Neural progenitor cell (in vitro differentiated cells): ENCODE results near the gene HHLA2.

Source experiments
- EZH2 ChIP-seq: fragments of 200-600 bp; sonication (generic); IDR thresholded peaks from 2 replicates; pipeline ENCODE4 v1.6.1; 2017; ENCODE audit warnings: antibody characterized with exemption, mild to moderate bottlenecking, moderate library complexity
- EZH2phosphoT487 ChIP-seq: fragments of 200-600 bp; sonication (generic); IDR thresholded peaks from 2 replicates; pipeline ENCODE4 v1.6.1; 2017; ENCODE audit warnings: antibody characterized with exemption
- TF ChIP-seq, protein P1 (sequence below): fragments of 200-600 bp; sonication (generic); IDR thresholded peaks from 2 replicates; pipeline ENCODE4 v1.5.1; 2017; ENCODE audit warnings: antibody characterized with exemption, mild to moderate bottlenecking

DNA sequence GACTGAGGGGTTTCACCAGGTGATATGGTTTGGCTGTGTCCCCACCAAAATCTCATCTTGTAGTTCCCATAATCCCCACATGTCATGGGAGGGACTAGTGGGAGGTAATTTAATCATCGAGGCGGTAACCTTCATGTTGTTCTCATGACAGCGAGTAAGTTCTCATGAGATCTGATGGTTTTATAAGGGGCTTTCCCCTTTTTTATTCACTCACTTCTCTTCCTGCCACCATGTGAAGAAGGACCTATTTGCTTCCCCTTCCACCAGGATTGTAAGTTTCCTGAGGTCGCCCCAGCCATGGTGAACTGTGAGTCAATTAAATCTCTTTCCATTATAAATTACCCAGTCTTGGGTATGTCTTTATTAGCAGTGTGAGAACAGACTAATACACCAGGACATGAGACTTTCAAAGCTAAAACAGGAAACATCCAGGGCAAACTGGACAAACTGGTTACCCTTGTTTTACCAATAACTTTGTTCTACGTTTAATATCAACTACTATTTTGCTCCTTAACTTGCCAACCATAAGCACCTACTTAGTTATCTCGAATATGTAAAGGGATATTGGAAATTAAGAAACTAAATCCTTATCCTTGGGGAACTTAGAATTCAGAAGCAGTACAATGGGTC, 115.9 kb downstream of the HHLA2 start:
- TF ChIP-seq, protein P1, sequence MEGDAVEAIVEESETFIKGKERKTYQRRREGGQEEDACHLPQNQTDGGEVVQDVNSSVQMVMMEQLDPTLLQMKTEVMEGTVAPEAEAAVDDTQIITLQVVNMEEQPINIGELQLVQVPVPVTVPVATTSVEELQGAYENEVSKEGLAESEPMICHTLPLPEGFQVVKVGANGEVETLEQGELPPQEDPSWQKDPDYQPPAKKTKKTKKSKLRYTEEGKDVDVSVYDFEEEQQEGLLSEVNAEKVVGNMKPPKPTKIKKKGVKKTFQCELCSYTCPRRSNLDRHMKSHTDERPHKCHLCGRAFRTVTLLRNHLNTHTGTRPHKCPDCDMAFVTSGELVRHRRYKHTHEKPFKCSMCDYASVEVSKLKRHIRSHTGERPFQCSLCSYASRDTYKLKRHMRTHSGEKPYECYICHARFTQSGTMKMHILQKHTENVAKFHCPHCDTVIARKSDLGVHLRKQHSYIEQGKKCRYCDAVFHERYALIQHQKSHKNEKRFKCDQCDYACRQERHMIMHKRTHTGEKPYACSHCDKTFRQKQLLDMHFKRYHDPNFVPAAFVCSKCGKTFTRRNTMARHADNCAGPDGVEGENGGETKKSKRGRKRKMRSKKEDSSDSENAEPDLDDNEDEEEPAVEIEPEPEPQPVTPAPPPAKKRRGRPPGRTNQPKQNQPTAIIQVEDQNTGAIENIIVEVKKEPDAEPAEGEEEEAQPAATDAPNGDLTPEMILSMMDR, result no peak
- TF ChIP-seq EZH2 (no peak), EZH2phosphoT487 (no peak)
